Small intestine (tissue), 7 donors: ENCODE results near the gene APP. TPM values are rescaled to one million over a fixed set of nuclear protein-coding genes. Genes with fewer than 3 reads are reported as not detected.

Source experiments
- DNase-seq, 2 donors: peaks; one replicate each; pipeline versions ENCODE4 v3.0.0 to v3.0.0-alpha.2; 2013
- FAIRE-seq: peaks from 2 replicates; lab custom pipeline; 2012; peaks lifted over from hg19 to GRCh38; lab: Jason Lieb, UNC
- H3K27ac ChIP-seq, 3 donors: one replicate each; pipeline ENCODE4 v1.5.1; 2013; ENCODE audit warnings: low read length in 2 of 3, mild to moderate bottlenecking in 2 of 3, control low read depth in 1 of 3, inconsistent platforms in 1 of 3, low read depth in 1 of 3, moderate library complexity in 1 of 3
- H3K27me3 ChIP-seq, 3 donors: one replicate each; pipeline ENCODE4 v1.6.1; 2013; ENCODE audit warnings: low read length in 3 of 3, inconsistent platforms in 1 of 3; ENCODE audit not compliant: control insufficient read depth in 3 of 3, insufficient read depth in 3 of 3
- H3K36me3 ChIP-seq, 3 donors: one replicate each; pipeline ENCODE4 v1.6.1; 2013; ENCODE audit warnings: low read length in 3 of 3, inconsistent platforms in 1 of 3, low read depth in 1 of 3, mild to moderate bottlenecking in 1 of 3, moderate library complexity in 1 of 3; ENCODE audit not compliant: control insufficient read depth in 3 of 3, insufficient read depth in 2 of 3
- H3K4me1 ChIP-seq, 3 donors: one replicate each; pipeline ENCODE4 v1.6.1; 2013; ENCODE audit warnings: low read length in 2 of 3, inconsistent platforms in 1 of 3, low read depth in 1 of 3, mild to moderate bottlenecking in 1 of 3, moderate library complexity in 1 of 3; ENCODE audit not compliant: control insufficient read depth in 3 of 3, insufficient read depth in 2 of 3
- H3K4me3 ChIP-seq, 3 donors: one replicate each; pipeline ENCODE4 v1.5.1; 2013; ENCODE audit warnings: low read length in 3 of 3, control low read depth in 1 of 3, inconsistent platforms in 1 of 3, low read depth in 1 of 3, mild to moderate bottlenecking in 1 of 3, moderate library complexity in 1 of 3
- H3K9me3 ChIP-seq, 2 donors: one replicate each; pipeline ENCODE4 v1.6.1; 2013; ENCODE audit warnings: low read depth in 1 of 2, low read length in 1 of 2; ENCODE audit not compliant: control insufficient read depth in 2 of 2, insufficient read depth in 1 of 2
- WGBS, 3 donors: extraction: QIAGEN DNeasy Blood & Tissue Kit; methylation state at CpG; one replicate each; pipeline ENCODE4 v1.1.7; 2013; 5-methylcytosine and 5-hydroxymethylcytosine counted together
- polyA plus RNA-seq, 4 donors: library from polyadenylated mRNA; stranded (reverse) in 3 of 4; unstranded in 1 of 4; fragments of 200-250 nt in 3 of 4; fragments of 120-200 nt in 1 of 4; gene quantifications; one replicate each; pipeline versions ENCODE4 v1.2.1 to v1.2.3, GENCODE V29; 2013
- donor health status: healthy with polysubstance abuse.
- donor health status: control.
- donor health status: control.
- donor health status: Bipolar disorder and iron deficiency.
- donor health status: healthy.

The APP gene
- polyA plus RNA-seq, 4 donors: 28.6 to 319 (median 124) TPM

DNA sequence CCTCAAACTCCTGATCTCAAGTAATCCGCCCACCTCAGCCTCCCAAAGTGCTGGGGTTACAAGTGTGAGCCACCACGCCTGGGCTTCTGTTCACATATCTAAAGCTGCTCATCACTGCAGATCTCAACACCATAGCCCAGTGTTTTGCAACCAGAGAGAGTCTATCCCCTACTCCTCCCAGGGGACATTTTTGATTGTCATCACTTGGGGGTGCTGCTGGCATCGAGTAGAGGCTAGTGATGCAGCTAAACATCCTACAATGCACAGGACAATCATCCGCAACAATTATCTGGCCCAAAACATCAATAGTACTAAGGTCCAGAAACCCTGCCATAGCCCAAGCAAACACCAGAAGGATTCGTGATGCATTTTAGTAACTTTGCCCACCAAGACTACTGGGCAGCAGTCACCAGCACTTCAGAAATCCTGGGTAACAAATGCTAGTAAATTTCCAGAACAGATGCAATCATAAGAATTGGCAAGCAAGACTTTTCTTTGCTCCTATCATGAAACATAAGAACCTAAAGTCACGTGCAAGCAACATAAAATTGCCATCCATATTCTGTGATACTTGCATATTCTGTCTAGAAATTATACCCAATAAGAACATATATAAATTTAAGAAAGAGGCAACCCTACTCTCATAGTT, 159.2 kb downstream of the APP start:
- H3K36me3 ChIP-seq: peaks cover 0 to 7% (median 0%) of the 10 kb centered on the region in 3 donors
- peaks cover 0 to 3% (median 0%) of the 10 kb centered on the region in 3 donors for H3K4me1 ChIP-seq
- no peak overlapping the region for H3K27ac ChIP-seq
- FAIRE-seq (no peak), DNase-seq (no peak)
- H3K4me3 ChIP-seq: no peak overlapping the region
- H3K9me3 ChIP-seq: no peaks in the 10 kb centered on the region
- no peaks in the 10 kb centered on the region for H3K27me3 ChIP-seq
- 91 to 92% (median 92%) methylated on average over 6 of the region's 6 CpGs for WGBS, 3 donors

GRCh38 chr21:26007951-26008498, 162.5 kb downstream of the APP start:
- Histone ChIP-seq H3K4me3 (no peak overlapping the region), H3K27ac (peak overlapping the region in 2 of 3 donors; percentile 3 to 20), H3K9me3 (no peaks in the 10 kb centered on the region), H3K4me1 (no peaks in the 10 kb centered on the region), H3K27me3 (no peaks in the 10 kb centered on the region), H3K36me3 (peaks cover 0 to 7% (median 0%) of the 10 kb centered on the region in 3 donors)
- no peak for DNase-seq
- FAIRE-seq: no peak
- 59 to 87% (median 82%) methylated on average over 8 of the region's 8 CpGs for whole genome bisulfite sequencing, 3 donors

DNA sequence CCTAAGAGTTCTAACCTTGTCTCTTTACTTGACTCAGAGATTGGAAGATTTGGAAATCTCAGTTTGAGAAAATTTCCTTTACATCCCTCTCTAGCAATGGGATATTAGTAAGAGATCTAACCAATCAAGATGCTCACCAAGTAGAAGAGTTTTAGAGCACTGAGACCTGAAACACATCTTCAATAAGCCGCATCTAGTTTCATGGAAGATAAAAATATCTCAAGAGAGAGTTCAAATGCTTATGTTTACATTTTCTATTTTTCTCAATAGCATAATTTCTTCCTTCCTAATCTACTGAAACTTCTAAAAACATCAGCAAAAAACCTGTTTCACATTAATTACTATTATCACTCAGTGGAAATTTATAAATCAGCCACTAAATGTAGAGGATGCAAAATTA, 165.1 kb downstream of the APP start:
- no peaks in the 10 kb centered on the region for H3K9me3 ChIP-seq
- peaks cover 0 to 4% (median 0%) of the 10 kb centered on the region in 3 donors for H3K4me1 ChIP-seq
- no peak overlapping the region for H3K4me3 ChIP-seq
- H3K36me3 ChIP-seq: no peaks in the 10 kb centered on the region
- WGBS, 3 donors: 95 to 100% (median 98%) methylated on average over 1 of the region's 1 CpG
- no peaks in the 10 kb centered on the region for H3K27me3 ChIP-seq
- DNase-seq (no peak), FAIRE-seq (no peak)
- H3K27ac ChIP-seq: no peak overlapping the region

- Histone ChIP-seq H3K27ac (no peak overlapping the region), H3K4me3 (no peak overlapping the region), H3K4me1 (peaks cover under 1 to 5% (median 4%) of the 10 kb centered on the region in 3 donors), H3K36me3 (peaks cover 0 to 3% (median 0%) of the 10 kb centered on the region in 3 donors), H3K9me3 (no peaks in the 10 kb centered on the region), H3K27me3 (no peaks in the 10 kb centered on the region)
- no peak for FAIRE-seq
- WGBS, 3 donors: 93 to 95% (median 94%) methylated on average over 4 of the region's 4 CpGs
- no peak for DNase-seq
Observed at GRCh38 chr21:26003404-26003803, 167.2 kb downstream of the APP start.

DNA sequence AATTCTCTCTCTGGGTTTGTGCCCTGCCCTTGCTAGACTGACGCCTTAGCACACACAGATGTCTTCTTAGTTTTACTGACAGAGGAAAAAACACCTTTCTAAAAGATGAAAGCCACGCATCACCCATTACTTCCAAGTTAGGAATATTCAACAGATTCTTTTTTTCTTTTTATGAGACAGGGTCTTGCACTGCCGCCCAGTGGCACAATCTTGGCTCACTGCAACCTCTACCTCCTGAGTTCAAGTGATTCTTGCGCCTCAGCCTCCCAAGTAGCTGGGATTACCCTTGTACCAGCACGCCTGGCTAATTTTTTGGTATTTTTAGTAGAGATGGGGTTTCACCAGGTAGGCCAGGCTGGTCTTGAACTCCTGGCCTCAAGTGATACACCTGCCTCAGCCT, 169.2 kb downstream of the APP start:
- Histone ChIP-seq H3K4me3 (no peak overlapping the region), H3K9me3 (no peaks in the 10 kb centered on the region), H3K27me3 (no peaks in the 10 kb centered on the region), H3K36me3 (peaks cover 0 to 6% (median 0%) of the 10 kb centered on the region in 3 donors), H3K27ac (no peak overlapping the region), H3K4me1 (peaks cover 5 to 7% (median 6%) of the 10 kb centered on the region in 3 donors)
- WGBS, 3 donors: 91 to 93% (median 92%) methylated on average over 5 of the region's 5 CpGs
- no peak for FAIRE-seq
- no peak for DNase-seq

DNA sequence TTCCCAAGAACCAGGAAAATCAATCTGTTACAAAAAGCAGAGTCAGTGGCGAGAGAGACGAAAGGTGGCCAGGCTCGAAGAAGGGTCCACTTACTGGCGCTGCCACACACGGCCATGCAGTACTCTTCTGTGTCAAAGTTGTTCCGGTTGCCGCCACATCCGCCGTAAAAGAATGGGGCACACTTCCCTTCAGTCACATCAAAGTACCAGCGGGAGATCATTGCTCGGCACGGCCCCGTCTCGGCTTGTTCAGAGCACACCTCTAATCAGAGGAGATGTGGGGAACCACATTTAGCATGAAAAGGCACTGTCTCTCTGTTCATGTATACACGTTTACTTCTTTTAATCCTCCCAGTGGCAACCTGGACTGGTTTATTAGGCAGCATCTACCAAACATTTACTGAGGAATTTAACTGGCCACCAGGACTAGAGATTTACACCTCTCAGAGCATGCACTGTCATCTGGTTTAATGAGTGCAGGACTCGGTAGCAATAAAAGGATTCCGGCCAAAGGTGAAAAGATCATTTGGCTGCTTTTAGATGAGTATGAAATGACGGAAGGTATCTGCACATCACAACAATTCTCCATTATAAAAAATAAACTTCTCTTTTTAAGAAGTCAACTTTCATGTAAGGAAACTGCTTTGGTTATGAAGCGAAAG, 170.5 kb downstream of the APP start:
- peak overlapping the region in 1 of 3 donors; percentile 5 for H3K4me3 ChIP-seq
- peak; percentile 13 to 68 for DNase-seq
- WGBS, 3 donors: 22 to 62% (median 50%) methylated on average over 19 of the region's 19 CpGs
- peaks cover 5 to 7% (median 6%) of the 10 kb centered on the region in 3 donors for H3K4me1 ChIP-seq
- no peaks in the 10 kb centered on the region for H3K27me3 ChIP-seq
- H3K36me3 ChIP-seq: peaks cover 0 to 8% (median 0%) of the 10 kb centered on the region in 3 donors
- FAIRE-seq: no peak
- peak overlapping the region in 1 of 3 donors; percentile 41 for H3K27ac ChIP-seq
- no peaks in the 10 kb centered on the region for H3K9me3 ChIP-seq

GRCh38 chr21:25997788-25998611, 172.6 kb downstream of the APP start:
- Histone ChIP-seq H3K4me3 (no peak overlapping the region), H3K4me1 (peaks cover 5 to 7% (median 6%) of the 10 kb centered on the region in 3 donors), H3K27ac (peak overlapping the region in 2 of 3 donors; percentile 14 to 75), H3K36me3 (peaks cover 0 to 8% (median 4%) of the 10 kb centered on the region in 3 donors), H3K9me3 (no peaks in the 10 kb centered on the region), H3K27me3 (no peaks in the 10 kb centered on the region)
- DNase-seq (peak; percentile 69 to 74), FAIRE-seq (no peak)
- 12 to 57% (median 30%) methylated on average over 4 of the region's 4 CpGs for WGBS, 3 donors

DNA sequence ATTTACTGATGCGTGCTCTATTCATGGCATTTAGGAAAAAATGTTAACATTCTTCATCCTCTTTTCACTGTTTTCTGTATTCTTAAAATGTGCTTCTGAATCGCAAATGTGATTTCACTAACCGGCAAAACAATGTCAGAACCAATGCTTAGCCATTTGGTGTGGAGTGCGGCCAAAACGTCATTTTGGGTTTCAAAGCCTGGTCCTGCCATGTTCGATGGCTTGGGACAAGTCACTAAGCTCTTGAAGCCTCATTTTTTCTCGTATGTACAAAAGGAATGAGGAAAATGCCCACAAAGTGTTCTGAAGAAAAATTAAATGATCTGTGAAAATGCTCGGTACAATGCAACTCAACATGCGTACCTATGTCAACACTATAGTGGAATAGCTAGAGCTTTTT, 175.3 kb downstream of the APP start:
- no peaks in the 10 kb centered on the region for H3K27me3 ChIP-seq
- H3K27ac ChIP-seq: no peak overlapping the region
- H3K9me3 ChIP-seq: no peaks in the 10 kb centered on the region
- DNase-seq (no peak), FAIRE-seq (no peak)
- WGBS, 3 donors: 88 to 90% (median 90%) methylated on average over 9 of the region's 9 CpGs
- peaks cover 2 to 7% (median 5%) of the 10 kb centered on the region in 3 donors for H3K4me1 ChIP-seq
- peaks cover 0 to 8% (median 4%) of the 10 kb centered on the region in 3 donors for H3K36me3 ChIP-seq
- H3K4me3 ChIP-seq: no peak overlapping the region
